H9 (cell line): Measurements from ENCODE around the gene ZNF503. TPM values are rescaled to one million over a fixed set of nuclear protein-coding genes. Genes with fewer than 3 reads are reported as not detected.

ENCODE experiments used
- DNase-seq: peaks from one replicate; pipeline ENCODE4 v3.0.0-alpha.2; 2017
- H2AFZ ChIP-seq: one replicate; pipeline ENCODE4 v1.6.1; 2013; ENCODE audit warnings: mild to moderate bottlenecking, low read length, control low read depth, moderate library complexity
- H2AK5ac ChIP-seq: 2 replicates; pipeline ENCODE4 v1.6.1; 2013; ENCODE audit warnings: low read length, control low read depth, mixed read lengths; ENCODE audit not compliant: insufficient read length
- H2BK120ac ChIP-seq: one replicate; pipeline ENCODE4 v1.6.1; 2013; ENCODE audit warnings: low read depth, mild to moderate bottlenecking, low read length, control low read depth, inconsistent platforms; ENCODE audit not compliant: poor library complexity, severe bottlenecking
- H2BK12ac ChIP-seq: 2 replicates; pipeline ENCODE4 v1.6.1; 2013; ENCODE audit warnings: low read length, control low read depth, mixed read lengths, low read depth; ENCODE audit not compliant: insufficient read length
- H2BK15ac ChIP-seq: 2 replicates; pipeline ENCODE4 v1.6.1; 2013; ENCODE audit warnings: low read depth, low read length, control low read depth
- H2BK20ac ChIP-seq: one replicate; pipeline ENCODE4 v1.6.1; 2013; ENCODE audit warnings: low read depth, mild to moderate bottlenecking, low read length, control low read depth, inconsistent platforms; ENCODE audit not compliant: poor library complexity, severe bottlenecking
- H2BK5ac ChIP-seq: 2 replicates; pipeline ENCODE4 v1.6.1; 2013; ENCODE audit warnings: low read length, control low read depth, mixed read lengths; ENCODE audit not compliant: insufficient read length
- H3K14ac ChIP-seq: 2 replicates; pipeline ENCODE4 v1.6.1; 2013; ENCODE audit warnings: low read length, control low read depth; ENCODE audit not compliant: insufficient read depth
- H3K18ac ChIP-seq: 2 replicates; pipeline ENCODE4 v1.6.1; 2013; ENCODE audit warnings: low read depth, mild to moderate bottlenecking, mixed read lengths, low read length, control low read depth; ENCODE audit not compliant: insufficient read length
- H3K23ac ChIP-seq: 2 replicates; pipeline ENCODE4 v1.6.1; 2013; ENCODE audit warnings: low read length, control low read depth, mixed read lengths, low read depth; ENCODE audit not compliant: insufficient read length
- H3K23me2 ChIP-seq: 2 replicates; pipeline ENCODE4 v1.6.1; 2013; ENCODE audit warnings: low read depth, mild to moderate bottlenecking, mixed read lengths, low read length, control low read depth; ENCODE audit not compliant: insufficient read length, poor library complexity, severe bottlenecking
- H3K27ac ChIP-seq: 2 replicates; pipeline ENCODE4 v1.5.1; 2013; ENCODE audit warnings: low read length, control low read depth, mixed read lengths, low read depth; ENCODE audit not compliant: insufficient read length
- H3K27me3 ChIP-seq: 2 replicates; pipeline ENCODE4 v1.6.1; 2013; ENCODE audit warnings: low read length, control low read depth, inconsistent platforms; ENCODE audit not compliant: insufficient read depth
- H3K4ac ChIP-seq: 2 replicates; pipeline ENCODE4 v1.6.1; 2013; ENCODE audit warnings: low read depth, mild to moderate bottlenecking, control low read depth, inconsistent platforms, low read length, moderate library complexity
- H3K4me1 ChIP-seq: 2 replicates; pipeline ENCODE4 v1.6.1; 2013; ENCODE audit warnings: low read length, control low read depth, inconsistent platforms; ENCODE audit not compliant: insufficient read depth
- H3K4me2 ChIP-seq: 2 replicates; pipeline ENCODE4 v1.6.1; 2013; ENCODE audit warnings: low read length, control low read depth, mixed read lengths; ENCODE audit not compliant: insufficient read length, insufficient read depth
- H3K56ac ChIP-seq: 2 replicates; pipeline ENCODE4 v1.6.1; 2013; ENCODE audit warnings: low read depth, mild to moderate bottlenecking, mixed read lengths, low read length, control low read depth; ENCODE audit not compliant: insufficient read length
- H3K79me1 ChIP-seq: 2 replicates; pipeline ENCODE4 v1.6.1; 2013; ENCODE audit warnings: low read depth, mild to moderate bottlenecking, moderate library complexity, low read length, control low read depth, inconsistent platforms; ENCODE audit not compliant: insufficient read depth, poor library complexity, severe bottlenecking
- H3K79me2 ChIP-seq: 2 replicates; pipeline ENCODE4 v1.6.1; 2013; ENCODE audit warnings: low read length, control low read depth, inconsistent platforms; ENCODE audit not compliant: insufficient read depth
- H3K9ac ChIP-seq: 2 replicates; pipeline ENCODE4 v1.6.1; 2013; ENCODE audit warnings: low read length, control low read depth, mixed read lengths; ENCODE audit not compliant: insufficient read length; ENCODE audit errors: extremely low read depth
- H3K9me3 ChIP-seq: one replicate; pipeline ENCODE4 v1.6.1; 2013; ENCODE audit warnings: low read depth, low read length, inconsistent platforms; ENCODE audit not compliant: control insufficient read depth
- H3T11ph ChIP-seq: one replicate; pipeline ENCODE4 v1.6.1; 2013; ENCODE audit warnings: mild to moderate bottlenecking, low read length, control low read depth, inconsistent platforms
- H4K20me1 ChIP-seq: one replicate; pipeline ENCODE4 v1.6.1; 2013; ENCODE audit not compliant: control insufficient read depth, insufficient read length, insufficient read depth
- H4K5ac ChIP-seq: 2 replicates; pipeline ENCODE4 v1.6.1; 2013; ENCODE audit warnings: low read depth, mild to moderate bottlenecking, mixed read lengths, low read length, control low read depth; ENCODE audit not compliant: insufficient read length
- H4K8ac ChIP-seq: replicated peaks from 2 replicates; pipeline ENCODE4 v1.6.1; 2013; ENCODE audit warnings: low read length, control low read depth, mixed read lengths, low read depth; ENCODE audit not compliant: insufficient read length
- H4K91ac ChIP-seq: 2 replicates; pipeline ENCODE4 v1.6.1; 2013; ENCODE audit warnings: low read depth, mild to moderate bottlenecking, moderate library complexity, mixed read lengths, low read length, control low read depth; ENCODE audit not compliant: insufficient read length
- H3K27ac Mint-ChIP-seq, 3 experiments: 2 replicates in 2 of 3; 3 replicates in 1 of 3; pipeline ENCODE4 v1.8.0; 2020 to 2021; ENCODE audit warnings: mixed read lengths in 3 of 3, mild to moderate bottlenecking in 1 of 3, moderate library complexity in 1 of 3
- H3K27me3 Mint-ChIP-seq: 2 replicates; pipeline ENCODE4 v1.8.0; 2021; ENCODE audit warnings: low read depth, mild to moderate bottlenecking, moderate library complexity, mixed read lengths
- H3K36me3 Mint-ChIP-seq, 3 experiments: 2 replicates in 2 of 3; 3 replicates in 1 of 3; pipeline ENCODE4 v1.8.0; 2020 to 2021; ENCODE audit warnings: low read depth in 3 of 3, mixed read lengths in 3 of 3; ENCODE audit not compliant: insufficient read depth in 1 of 3
- H3K4me1 Mint-ChIP-seq, 2 experiments: 2 replicates each; pipeline ENCODE4 v1.8.0; 2020; ENCODE audit warnings: mixed read lengths in 2 of 2
- H3K4me3 Mint-ChIP-seq, 2 experiments: 2 replicates in 1 of 2; 3 replicates in 1 of 2; pipeline ENCODE4 v1.8.0; 2020 to 2021; ENCODE audit warnings: mild to moderate bottlenecking in 2 of 2, mixed read lengths in 2 of 2, moderate library complexity in 1 of 2
- H3K9me3 Mint-ChIP-seq, 2 experiments: 2 replicates in 1 of 2; 3 replicates in 1 of 2; pipeline ENCODE4 v1.8.0; 2020; ENCODE audit warnings: mild to moderate bottlenecking in 2 of 2, mixed read lengths in 2 of 2, moderate library complexity in 1 of 2
- CTCF ChIP-seq: fragments of 200-600 bp; sonication (generic); conservative IDR thresholded peaks from 3 replicates; pipeline ENCODE4 v1.8.0; 2021; ENCODE audit warnings: antibody characterized with exemption, mild to moderate bottlenecking
- WGBS: extraction: QIAGEN DNeasy Blood & Tissue Kit; methylation state at CpG from one replicate; pipeline ENCODE4 v1.1.7; 2013; ENCODE audit warnings: missing lambda C conversion rate, low lambda C conversion rate, mixed read lengths; ENCODE audit not compliant: insufficient read length; ENCODE audit errors: extremely low coverage; 5-methylcytosine and 5-hydroxymethylcytosine counted together
- total RNA-seq: library from RNA; stranded (reverse); gene quantifications from 2 replicates; pipeline ENCODE4 v1.2.1, GENCODE V29; 2021

Gene ZNF503
- total RNA-seq, 1 experiment from 2014 or later, result 0.09 TPM

DNA sequence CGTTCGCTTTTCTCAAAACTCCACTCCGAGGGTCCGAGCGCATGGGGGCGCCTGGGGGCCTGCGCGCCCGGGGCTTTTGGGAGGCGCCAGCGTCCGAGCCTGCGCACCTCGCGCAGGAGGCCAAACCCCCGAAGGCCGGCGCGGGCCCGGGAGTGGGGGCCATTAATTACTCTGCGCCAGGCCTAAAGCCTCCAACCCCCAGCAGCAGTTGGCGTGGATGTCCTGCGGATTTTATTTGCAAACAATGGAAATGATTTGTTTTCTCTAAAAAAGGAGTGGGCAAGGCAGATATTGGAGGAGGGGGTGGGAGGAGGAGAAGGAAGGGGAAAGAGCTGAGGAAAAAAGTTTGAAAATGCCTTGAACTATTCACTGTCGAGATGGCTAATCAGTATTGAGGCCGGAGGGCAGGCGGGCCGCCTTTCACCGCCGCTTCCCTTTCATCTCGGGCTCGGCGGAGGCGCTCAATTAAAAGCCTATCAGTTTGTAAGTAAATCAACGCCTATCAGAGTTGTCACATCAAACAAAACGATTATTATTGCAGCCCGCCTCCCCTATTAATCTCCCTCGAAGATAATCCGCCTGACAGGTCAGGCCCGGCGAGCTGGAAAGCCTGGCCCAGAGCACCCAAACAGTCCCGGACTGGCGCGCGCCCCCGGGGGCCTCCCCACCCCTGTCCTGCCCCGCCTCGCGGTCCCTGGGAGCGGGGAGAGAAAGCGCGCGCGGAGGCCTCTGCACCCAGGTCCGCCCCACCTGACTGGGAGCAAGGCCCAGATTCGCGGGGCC is 3.4 kb upstream of the ZNF503 start:
- no peak overlapping the region for H3K4ac ChIP-seq
- Mint-ChIP-seq H3K36me3 (no peaks in the 10 kb centered on the region; a peak in 1 of 7 replicates), H3K27me3 (peaks cover 95% of the 10 kb centered on the region), H3K9me3 (peaks cover 0 to 2% of the 10 kb centered on the region in 2 experiments; a peak in 3 of 5 replicates), H3K4me3 (peak overlapping the region in 1 of 2 experiments; percentile 87; a peak in 3 of 5 replicates), H3K27ac (no peak overlapping the region), H3K4me1 (peaks cover 34 to 49% of the 10 kb centered on the region in 2 experiments)
- peak; percentile 38 for DNase-seq
- no peak overlapping the region for H3K56ac ChIP-seq
- no peak overlapping the region for H3K14ac ChIP-seq
- H2BK5ac ChIP-seq, result no peak overlapping the region
- H3K9me3 ChIP-seq, result no peaks in the 10 kb centered on the region
- peak overlapping the region; percentile 84 for H3K4me2 ChIP-seq
- H4K91ac ChIP-seq, result no peak overlapping the region
- no peak overlapping the region for H3T11ph ChIP-seq
- no peaks in the 10 kb centered on the region for H4K20me1 ChIP-seq
- no peak overlapping the region for H2BK120ac ChIP-seq
- H2BK12ac ChIP-seq, result no peak overlapping the region
- H3K4me1 ChIP-seq, result no peaks in the 10 kb centered on the region; the same call in 1 of the 2 replicates
- TF ChIP-seq CTCF, result no peak
- H3K79me2 ChIP-seq, result no peaks in the 10 kb centered on the region
- H2BK20ac ChIP-seq, result no peak overlapping the region
- no peak overlapping the region for H4K8ac ChIP-seq
- WGBS, result no CpG with 5 or more reads among the region's 56 CpGs
- no peak overlapping the region for H3K27ac ChIP-seq
- H3K23ac ChIP-seq, result no peak overlapping the region
- no peak overlapping the region for H2AFZ ChIP-seq
- H3K23me2 ChIP-seq, result peaks cover 45% of the 10 kb centered on the region
- no peak overlapping the region for H3K9ac ChIP-seq
- no peak overlapping the region for H2AK5ac ChIP-seq
- H3K27me3 ChIP-seq, result peaks cover 73% of the 10 kb centered on the region
- H2BK15ac ChIP-seq, result no peak overlapping the region
- H3K79me1 ChIP-seq, result no peaks in the 10 kb centered on the region
- H4K5ac ChIP-seq, result no peak overlapping the region
- H3K18ac ChIP-seq, result no peak overlapping the region
